Islet precursor cell (in vitro differentiated cells): ENCODE measurements around the gene BEND6.
A peak's percentile ranks its signal among the peaks of the same experiment; 100 is the strongest.
"Not testable (repeated sequence)": the region's sequence is repeated elsewhere in the genome, so short reads cannot be mapped to it uniquely, and the experiment has no call there.

Experiments used
- DNase-seq: peaks from one replicate; pipeline ENCODE4 v3.0.0-alpha.2; 2018

Gene BEND6

GRCh38 chr6:57040011-57040410 is 85.1 kb downstream of the BEND6 start:
- no peak for DNase-seq

- not testable (repeated sequence) for DNase-seq
Measured at GRCh38 chr6:57044061-57044460, 89.2 kb downstream of the BEND6 start.

DNA sequence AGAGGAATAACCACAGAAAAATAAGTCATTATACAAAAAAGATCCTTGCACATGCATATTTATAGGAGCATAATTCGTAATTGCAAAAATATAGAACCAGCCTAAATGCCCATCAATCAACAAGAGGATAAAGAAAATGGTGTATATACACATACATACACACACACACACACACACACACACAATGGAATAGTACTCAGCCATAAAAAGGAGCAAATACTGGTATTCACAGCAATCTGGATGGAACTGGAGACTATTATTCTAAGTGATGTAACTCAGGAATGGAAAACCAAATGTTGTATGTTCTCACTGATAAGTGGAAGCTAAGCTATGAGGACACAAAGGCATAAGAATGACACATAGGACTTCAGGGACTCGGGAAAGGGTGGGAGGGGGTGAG is 89.7 kb downstream of the BEND6 start:
- no peak for DNase-seq

DNA sequence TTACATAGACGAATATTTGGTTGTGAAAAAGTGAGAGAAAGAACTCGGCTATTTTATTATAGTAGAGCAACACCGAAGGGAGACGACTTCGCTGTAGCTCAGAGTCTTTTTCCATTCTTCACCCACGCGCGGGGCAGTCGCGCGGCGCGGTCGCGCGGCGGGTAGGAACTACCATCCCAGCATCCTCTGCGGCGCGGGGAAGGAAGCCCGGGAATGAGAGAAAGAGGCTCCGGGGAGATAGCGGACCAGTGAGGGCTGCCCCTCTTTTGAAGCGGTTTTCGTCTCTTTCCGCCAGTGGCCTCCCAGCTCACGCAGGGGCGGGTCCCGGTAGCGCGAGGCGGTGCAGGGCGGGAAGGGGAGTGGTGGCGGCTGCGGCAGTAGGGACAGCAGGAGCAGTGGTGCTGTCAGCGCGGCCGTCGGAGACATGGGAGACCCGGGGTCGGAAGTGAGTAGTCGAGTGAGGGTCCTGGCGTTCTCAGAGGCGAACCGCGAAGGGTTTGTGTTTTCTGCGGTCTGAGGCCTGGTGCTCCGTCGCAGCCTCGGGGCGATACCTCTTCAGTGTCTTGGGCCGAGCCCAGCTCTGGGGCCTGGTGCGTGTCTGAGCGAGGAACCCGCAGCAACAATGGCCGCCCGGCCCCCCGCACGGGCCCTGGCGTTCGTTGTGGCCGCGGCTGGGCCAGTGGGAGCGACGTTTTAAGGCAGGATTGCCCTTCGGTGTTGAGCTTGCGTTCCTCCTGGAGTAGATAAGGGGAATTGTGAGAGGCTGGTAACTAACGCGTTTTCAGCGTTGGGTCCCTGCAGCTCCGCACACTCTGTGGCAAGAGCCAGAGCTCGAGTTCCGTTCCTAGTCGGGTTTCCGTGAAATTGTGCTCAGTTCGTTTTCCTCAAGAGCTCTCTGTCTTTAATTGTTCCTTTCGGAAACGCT is 91.7 kb downstream of the BEND6 start, which contains the start of gene KIAA1586:
TSS of gene KIAA1586 (plus strand) at position 362 of the 925 bp plus-strand sequence. CDS start at position 425, 63 bp downstream.
- peak; percentile 97 for DNase-seq

DNA sequence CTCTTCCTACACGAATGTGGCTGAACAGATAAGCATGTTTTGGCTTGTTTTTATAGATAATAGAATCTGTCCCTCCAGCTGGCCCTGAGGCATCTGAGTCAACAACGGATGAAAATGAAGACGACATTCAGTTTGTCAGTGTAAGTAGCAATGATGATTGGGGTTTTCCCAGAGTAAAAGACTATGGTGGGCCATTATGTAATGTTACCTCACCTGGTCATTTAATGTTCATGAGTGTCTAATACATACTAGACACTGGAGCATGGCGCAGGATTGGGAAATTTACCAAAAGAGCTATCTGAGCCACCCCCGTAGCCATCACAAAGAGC is 92.3 kb downstream of the BEND6 start:
- not testable (repeated sequence) for DNase-seq

DNA sequence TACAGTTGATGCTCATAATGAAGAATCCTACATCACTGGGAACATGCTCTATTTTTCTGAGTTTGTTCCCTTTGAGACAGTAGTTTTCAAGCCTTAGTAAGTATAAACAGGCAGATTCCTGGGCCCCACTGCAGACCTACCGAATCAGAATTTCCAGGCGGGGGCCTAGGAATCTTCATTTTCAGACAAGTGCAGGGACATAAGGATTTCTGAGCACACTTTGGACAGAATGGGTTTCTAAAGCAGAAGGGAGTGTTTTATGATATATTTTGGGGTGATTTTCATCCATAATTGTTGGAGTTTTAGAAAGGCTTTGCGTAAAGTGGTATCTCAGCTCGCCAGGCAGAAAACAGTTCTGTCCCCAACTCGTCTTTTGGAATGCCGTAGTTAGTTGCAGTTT is 93.0 kb downstream of the BEND6 start:
- DNase-seq: not testable (repeated sequence)

- no peak for DNase-seq
Measured at GRCh38 chr6:57048577-57048976, 93.7 kb downstream of the BEND6 start.

GRCh38 chr6:57063847-57064246 is 108.9 kb downstream of the BEND6 start:
- no peak for DNase-seq

DNA sequence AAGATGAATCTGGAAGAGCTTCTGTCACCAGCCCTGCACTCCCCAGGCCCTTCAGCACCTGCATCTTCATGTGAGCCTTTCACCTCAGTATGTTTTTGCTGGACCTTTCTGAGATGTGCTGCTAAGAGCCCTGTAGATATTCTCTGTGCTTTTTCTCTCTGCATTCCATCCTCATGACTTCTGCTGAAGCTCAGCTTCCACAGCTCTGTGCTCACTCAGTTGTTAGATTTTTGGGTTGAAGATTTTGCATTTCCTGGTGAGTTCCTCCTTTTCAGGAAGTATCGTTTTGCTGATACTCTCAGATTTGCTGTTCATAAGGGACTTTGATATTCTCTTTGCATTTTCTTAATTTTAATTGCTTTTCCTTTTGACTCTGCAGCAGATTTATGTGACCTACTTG is 109.9 kb downstream of the BEND6 start:
- no peak for DNase-seq

GRCh38 chr6:57068061-57068460 is 113.2 kb downstream of the BEND6 start:
- DNase-seq: no peak

- no peak for DNase-seq
Measured at GRCh38 chr6:57069228-57069627, 114.3 kb downstream of the BEND6 start.

DNA sequence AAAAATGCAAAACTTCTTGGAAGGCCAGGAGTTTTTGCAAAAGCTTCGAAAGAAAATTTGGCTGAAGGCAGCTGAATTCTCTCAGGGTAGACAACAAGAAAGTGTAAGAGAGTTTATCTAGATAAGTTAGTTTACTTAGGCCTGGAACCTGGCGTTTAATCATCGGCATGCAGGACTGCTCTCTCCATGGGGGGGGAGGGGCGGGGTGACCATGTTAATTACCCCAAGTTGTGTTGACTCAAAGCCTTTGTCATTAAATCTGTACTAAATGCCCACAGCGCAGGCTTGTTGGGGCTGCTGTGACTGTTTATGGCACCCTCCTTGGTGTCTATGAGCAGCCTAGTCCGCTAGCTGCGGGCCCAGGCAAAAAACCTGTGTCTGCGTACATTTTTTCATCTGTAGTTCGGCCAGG is 115.0 kb downstream of the BEND6 start:
- no peak for DNase-seq

GRCh38 chr6:57072108-57072507 is 117.2 kb downstream of the BEND6 start:
- no peak for DNase-seq

GRCh38 chr6:57074383-57074782 is 119.5 kb downstream of the BEND6 start:
- DNase-seq: no peak

DNA sequence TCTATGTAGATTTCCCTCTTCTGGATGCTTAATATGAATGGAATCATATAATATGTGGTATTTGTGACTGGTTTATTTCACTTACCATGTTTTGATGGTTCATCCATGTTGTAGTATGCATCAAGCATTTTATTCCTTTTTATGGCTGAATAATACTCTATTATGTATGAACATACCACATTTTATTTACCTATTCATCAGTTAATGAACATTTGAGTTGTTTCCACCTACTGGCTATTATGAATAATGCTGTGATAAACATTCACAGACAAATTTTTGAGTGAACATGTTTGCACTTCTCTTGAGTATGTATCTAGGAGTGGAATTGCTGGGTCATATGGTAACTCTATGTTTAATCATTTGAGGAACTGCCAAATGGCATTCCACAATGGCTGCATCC is 120.2 kb downstream of the BEND6 start:
- no peak for DNase-seq
